ENCODE data around the gene TUB.
A peak's percentile ranks its signal among the peaks of the same experiment; 100 is the strongest.

Gene TUB

DNA sequence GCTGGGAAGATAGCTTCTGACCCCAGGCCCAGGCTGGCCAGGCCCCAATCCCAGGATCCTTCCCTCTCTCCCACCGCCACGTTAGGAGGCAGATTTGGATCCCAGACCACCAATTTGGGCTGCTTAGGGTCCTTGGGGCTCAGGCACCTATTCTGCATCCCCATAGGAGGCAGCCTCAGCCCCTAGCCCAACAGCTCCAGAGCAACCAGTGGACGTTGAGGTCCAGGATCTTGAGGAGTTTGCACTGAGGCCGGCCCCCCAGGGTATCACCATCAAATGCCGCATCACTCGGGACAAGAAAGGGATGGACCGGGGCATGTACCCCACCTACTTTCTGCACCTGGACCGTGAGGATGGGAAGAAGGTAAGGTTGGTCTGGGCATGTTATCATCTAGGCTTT is 16.1 kb downstream of the TUB start:
- no peak overlapping the region for H3K4me3 ChIP-seq (ENCODE audit: low read depth, low read length)
- DNase-seq (ENCODE audit: low read depth) = no peak
- TF ChIP-seq, protein P1, sequence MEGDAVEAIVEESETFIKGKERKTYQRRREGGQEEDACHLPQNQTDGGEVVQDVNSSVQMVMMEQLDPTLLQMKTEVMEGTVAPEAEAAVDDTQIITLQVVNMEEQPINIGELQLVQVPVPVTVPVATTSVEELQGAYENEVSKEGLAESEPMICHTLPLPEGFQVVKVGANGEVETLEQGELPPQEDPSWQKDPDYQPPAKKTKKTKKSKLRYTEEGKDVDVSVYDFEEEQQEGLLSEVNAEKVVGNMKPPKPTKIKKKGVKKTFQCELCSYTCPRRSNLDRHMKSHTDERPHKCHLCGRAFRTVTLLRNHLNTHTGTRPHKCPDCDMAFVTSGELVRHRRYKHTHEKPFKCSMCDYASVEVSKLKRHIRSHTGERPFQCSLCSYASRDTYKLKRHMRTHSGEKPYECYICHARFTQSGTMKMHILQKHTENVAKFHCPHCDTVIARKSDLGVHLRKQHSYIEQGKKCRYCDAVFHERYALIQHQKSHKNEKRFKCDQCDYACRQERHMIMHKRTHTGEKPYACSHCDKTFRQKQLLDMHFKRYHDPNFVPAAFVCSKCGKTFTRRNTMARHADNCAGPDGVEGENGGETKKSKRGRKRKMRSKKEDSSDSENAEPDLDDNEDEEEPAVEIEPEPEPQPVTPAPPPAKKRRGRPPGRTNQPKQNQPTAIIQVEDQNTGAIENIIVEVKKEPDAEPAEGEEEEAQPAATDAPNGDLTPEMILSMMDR (conservative IDR thresholded peaks at IDR 0.05; ENCODE audit: low read depth, low read length) = no peak

DNA sequence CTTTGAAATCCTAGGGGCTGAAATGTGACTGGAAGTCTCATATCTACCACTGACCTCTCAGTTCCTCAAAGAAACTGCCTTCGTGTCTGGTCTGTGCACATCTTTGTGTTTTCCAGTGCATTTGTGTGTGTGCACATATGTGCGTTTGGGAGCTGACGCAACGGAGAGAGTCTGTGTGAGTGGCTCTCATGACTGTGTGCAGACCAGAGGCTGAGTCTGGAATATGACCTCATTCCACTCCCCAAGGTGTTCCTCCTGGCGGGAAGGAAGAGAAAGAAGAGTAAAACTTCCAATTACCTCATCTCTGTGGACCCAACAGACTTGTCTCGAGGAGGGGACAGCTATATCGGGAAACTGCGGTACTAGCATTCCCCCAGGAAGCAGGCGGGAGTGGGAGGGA is 16.5 kb downstream of the TUB start:
- no peak overlapping the region for H3K4me3 ChIP-seq (ENCODE audit: low read depth, low read length)
- DNase-seq (ENCODE audit: low read depth) = no peak
- TF ChIP-seq, protein P1 (conservative IDR thresholded peaks at IDR 0.05; ENCODE audit: low read depth, low read length) = no peak

GRCh38 chr11:8097926-8098325 is 16.9 kb downstream of the TUB start:
- no peak for DNase-seq (ENCODE audit: low read depth)
- H3K4me3 ChIP-seq (ENCODE audit: low read depth, low read length) = no peak overlapping the region
- TF ChIP-seq, protein P1 (conservative IDR thresholded peaks at IDR 0.05; ENCODE audit: low read depth, low read length) = no peak

DNA sequence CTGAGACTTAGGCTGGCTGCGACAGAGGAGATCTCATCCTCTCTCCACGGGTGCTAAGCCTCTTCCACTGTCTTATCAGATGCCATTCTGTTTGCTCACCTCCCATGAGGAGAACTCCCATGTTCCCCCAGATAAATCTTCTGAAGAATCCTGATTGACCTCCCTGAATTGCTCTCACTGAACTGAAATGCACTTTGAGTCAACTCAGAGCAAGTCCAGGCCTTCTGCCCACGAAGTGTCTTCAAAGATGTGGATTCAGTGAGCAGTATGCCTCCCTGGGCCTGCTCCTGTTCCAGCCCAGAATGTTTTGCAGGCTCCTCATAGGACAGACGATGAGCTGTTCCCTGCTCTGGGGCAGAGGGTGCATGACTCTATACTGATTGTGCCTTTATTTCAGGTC is 17.4 kb downstream of the TUB start:
- peak; percentile 25 for DNase-seq (ENCODE audit: low read depth)
- no peak overlapping the region for H3K4me3 ChIP-seq (ENCODE audit: low read depth, low read length)
- TF ChIP-seq, protein P1 (conservative IDR thresholded peaks at IDR 0.05; ENCODE audit: low read depth, low read length) = no peak

DNA sequence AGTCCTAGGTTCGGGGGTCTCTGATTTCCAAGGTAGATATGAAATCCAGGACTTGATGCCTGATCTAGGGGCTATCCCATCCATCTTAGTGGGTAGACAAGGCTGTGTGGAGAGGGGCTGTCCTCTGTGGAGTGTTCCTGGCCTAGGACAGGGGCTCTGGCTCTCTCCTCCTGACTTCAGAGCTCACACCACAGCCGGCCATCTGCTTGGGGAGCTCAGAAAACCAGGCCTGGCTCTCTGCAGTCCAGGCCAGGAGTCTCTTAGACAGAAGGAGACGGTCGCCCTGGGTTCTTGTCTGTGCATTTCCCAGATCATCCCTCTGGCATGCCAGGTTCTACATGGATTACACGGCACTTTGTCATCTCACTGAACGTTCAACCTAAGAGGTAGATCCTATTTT is 17.9 kb downstream of the TUB start:
- H3K4me3 ChIP-seq (ENCODE audit: low read depth, low read length) = no peak overlapping the region
- peak; percentile 28 for DNase-seq (ENCODE audit: low read depth)

GRCh38 chr11:8099291-8099899 is 18.4 kb downstream of the TUB start:
- TF ChIP-seq, protein P1 (conservative IDR thresholded peaks at IDR 0.05; ENCODE audit: low read depth, low read length) = peak; percentile 90
- peak; percentile 93 for DNase-seq (ENCODE audit: low read depth)
- no peak overlapping the region for H3K4me3 ChIP-seq (ENCODE audit: low read depth, low read length)

More for the DNA sequence above, 17.9 kb downstream of the TUB start:
- TF ChIP-seq, protein P1 (conservative IDR thresholded peaks at IDR 0.05; ENCODE audit: low read depth, low read length) = no peak

GRCh38 chr11:8100158-8100557 is 19.1 kb downstream of the TUB start:
- no peak overlapping the region for H3K4me3 ChIP-seq (ENCODE audit: low read depth, low read length)
- no peak for DNase-seq (ENCODE audit: low read depth)
- TF ChIP-seq, protein P1 (conservative IDR thresholded peaks at IDR 0.05; ENCODE audit: low read depth, low read length) = no peak

Measured in choroid plexus epithelial cell (primary cell).